PFSK-1 (cell line): ENCODE measurements around the gene NAMPT.

Experiments used
- FOXP2 ChIP-seq: optimal IDR thresholded peaks from 2 replicates; pipeline ENCODE3; 2011; ENCODE audit warnings: borderline replicate concordance, control low read depth, inconsistent platforms; ENCODE audit not compliant: insufficient read depth; ENCODE audit errors: extremely low read length, extremely low read depth
- POLR2AphosphoS5 ChIP-seq: IDR thresholded peaks from 2 replicates; pipeline ENCODE4 v1.6.1; 2012; ENCODE audit warnings: low read depth, mild to moderate bottlenecking, control low read depth, low read length, moderate library complexity
- REST ChIP-seq, 2 experiments: IDR thresholded peaks; 2 replicates each; pipeline versions ENCODE4 v1.6.1 to v1.8.0; 2011 to 2012; ENCODE audit warnings: low read depth in 2 of 2, low read length in 2 of 2, control low read depth in 1 of 2, inconsistent platforms in 1 of 2, mild to moderate bottlenecking in 1 of 2, moderate library complexity in 1 of 2; ENCODE audit not compliant: insufficient read depth in 1 of 2
- SIN3A ChIP-seq: IDR thresholded peaks from 2 replicates; pipeline ENCODE4 v1.6.1; 2012; ENCODE audit warnings: mild to moderate bottlenecking, low read length, moderate library complexity, borderline replicate concordance; ENCODE audit not compliant: insufficient read depth
- TAF1 ChIP-seq: IDR thresholded peaks from 2 replicates; pipeline ENCODE4 v1.6.1; 2012; ENCODE audit warnings: low read length, control low read depth, borderline replicate concordance; ENCODE audit not compliant: insufficient read depth

The NAMPT gene

GRCh38 chr7:106236065-106236464, 48.7 kb downstream of the NAMPT start:
- no peak for TF ChIP-seq SIN3A
- no peak for TF ChIP-seq FOXP2
- no peak for TF ChIP-seq REST (IDR thresholded peaks at IDR 0.05; ENCODE audit: insufficient read depth in 1 of 2, low read depth in 2 of 2, low read length in 2 of 2)
- no peak for TF ChIP-seq TAF1
- no peak for TF ChIP-seq POLR2AphosphoS5

GRCh38 chr7:106234425-106234824, 50.4 kb downstream of the NAMPT start:
- no peak for TF ChIP-seq REST (IDR thresholded peaks at IDR 0.05; ENCODE audit: insufficient read depth in 1 of 2, low read depth in 2 of 2, low read length in 2 of 2)

- TF ChIP-seq SIN3A (no peak), TAF1 (no peak), POLR2AphosphoS5 (no peak)
Observed at GRCh38 chr7:106231856-106232490, 52.8 kb downstream of the NAMPT start.

GRCh38 chr7:106225856-106226255, 58.9 kb downstream of the NAMPT start:
- TF ChIP-seq TAF1 (no peak), REST (IDR thresholded peaks at IDR 0.05; ENCODE audit: insufficient read depth in 1 of 2, low read depth in 2 of 2, low read length in 2 of 2) (no peak), POLR2AphosphoS5 (no peak)

- no peak for TF ChIP-seq SIN3A
- no peak for TF ChIP-seq POLR2AphosphoS5
- no peak for TF ChIP-seq FOXP2
- no peak for TF ChIP-seq TAF1
- no peak for TF ChIP-seq REST (IDR thresholded peaks at IDR 0.05; ENCODE audit: insufficient read depth in 1 of 2, low read depth in 2 of 2, low read length in 2 of 2)
Observed at GRCh38 chr7:106224797-106225196, 60.0 kb downstream of the NAMPT start.
